ENCODE results near the gene LIPT2.

GRCh38 chr11:74450318-74450717 lies 43.2 kb downstream of the LIPT2 start:
- no peak for TF ChIP-seq EZH2phosphoT487 (IDR thresholded peaks at IDR 0.05; ENCODE audit: borderline replicate concordance, low read depth)
- TF ChIP-seq, protein P1, sequence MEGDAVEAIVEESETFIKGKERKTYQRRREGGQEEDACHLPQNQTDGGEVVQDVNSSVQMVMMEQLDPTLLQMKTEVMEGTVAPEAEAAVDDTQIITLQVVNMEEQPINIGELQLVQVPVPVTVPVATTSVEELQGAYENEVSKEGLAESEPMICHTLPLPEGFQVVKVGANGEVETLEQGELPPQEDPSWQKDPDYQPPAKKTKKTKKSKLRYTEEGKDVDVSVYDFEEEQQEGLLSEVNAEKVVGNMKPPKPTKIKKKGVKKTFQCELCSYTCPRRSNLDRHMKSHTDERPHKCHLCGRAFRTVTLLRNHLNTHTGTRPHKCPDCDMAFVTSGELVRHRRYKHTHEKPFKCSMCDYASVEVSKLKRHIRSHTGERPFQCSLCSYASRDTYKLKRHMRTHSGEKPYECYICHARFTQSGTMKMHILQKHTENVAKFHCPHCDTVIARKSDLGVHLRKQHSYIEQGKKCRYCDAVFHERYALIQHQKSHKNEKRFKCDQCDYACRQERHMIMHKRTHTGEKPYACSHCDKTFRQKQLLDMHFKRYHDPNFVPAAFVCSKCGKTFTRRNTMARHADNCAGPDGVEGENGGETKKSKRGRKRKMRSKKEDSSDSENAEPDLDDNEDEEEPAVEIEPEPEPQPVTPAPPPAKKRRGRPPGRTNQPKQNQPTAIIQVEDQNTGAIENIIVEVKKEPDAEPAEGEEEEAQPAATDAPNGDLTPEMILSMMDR (IDR thresholded peaks at IDR 0.05) = no peak
- TF ChIP-seq TAF1 (IDR thresholded peaks at IDR 0.05; ENCODE audit: borderline replicate concordance, low read depth, low read length) = no peak
- no peak for TF ChIP-seq RFX5 (IDR thresholded peaks at IDR 0.05; ENCODE audit: low read length)
